AG10803 (cell line): ENCODE data around the gene COL12A1.

ENCODE experiments used
- DNase-seq: peaks from one replicate; pipeline ENCODE4 v3.0.0; 2010; ENCODE audit warnings: low read depth
- H3K4me3 ChIP-seq: 2 replicates; pipeline ENCODE4 v1.5.1; 2011; ENCODE audit warnings: mild to moderate bottlenecking, low read length, control low read depth
- TF ChIP-seq, protein P1 (sequence below): conservative IDR thresholded peaks from 2 replicates; pipeline ENCODE4 v1.5.1; 2011; ENCODE audit warnings: mild to moderate bottlenecking, low read length, control low read depth, inconsistent platforms

COL12A1 gene

GRCh38 chr6:75144386-75144785 lies 61.5 kb downstream of the COL12A1 start:
- DNase-seq = no peak
- TF ChIP-seq, protein P1, sequence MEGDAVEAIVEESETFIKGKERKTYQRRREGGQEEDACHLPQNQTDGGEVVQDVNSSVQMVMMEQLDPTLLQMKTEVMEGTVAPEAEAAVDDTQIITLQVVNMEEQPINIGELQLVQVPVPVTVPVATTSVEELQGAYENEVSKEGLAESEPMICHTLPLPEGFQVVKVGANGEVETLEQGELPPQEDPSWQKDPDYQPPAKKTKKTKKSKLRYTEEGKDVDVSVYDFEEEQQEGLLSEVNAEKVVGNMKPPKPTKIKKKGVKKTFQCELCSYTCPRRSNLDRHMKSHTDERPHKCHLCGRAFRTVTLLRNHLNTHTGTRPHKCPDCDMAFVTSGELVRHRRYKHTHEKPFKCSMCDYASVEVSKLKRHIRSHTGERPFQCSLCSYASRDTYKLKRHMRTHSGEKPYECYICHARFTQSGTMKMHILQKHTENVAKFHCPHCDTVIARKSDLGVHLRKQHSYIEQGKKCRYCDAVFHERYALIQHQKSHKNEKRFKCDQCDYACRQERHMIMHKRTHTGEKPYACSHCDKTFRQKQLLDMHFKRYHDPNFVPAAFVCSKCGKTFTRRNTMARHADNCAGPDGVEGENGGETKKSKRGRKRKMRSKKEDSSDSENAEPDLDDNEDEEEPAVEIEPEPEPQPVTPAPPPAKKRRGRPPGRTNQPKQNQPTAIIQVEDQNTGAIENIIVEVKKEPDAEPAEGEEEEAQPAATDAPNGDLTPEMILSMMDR = no peak
- no peak overlapping the region for H3K4me3 ChIP-seq

- H3K4me3 ChIP-seq = no peak overlapping the region
- TF ChIP-seq, protein P1 = no peak
- peak; percentile 94 for DNase-seq
Observed at GRCh38 chr6:75143191-75143590, 62.7 kb downstream of the COL12A1 start.

GRCh38 chr6:75142721-75143120 lies 63.1 kb downstream of the COL12A1 start:
- TF ChIP-seq, protein P1 = no peak
- H3K4me3 ChIP-seq = no peak overlapping the region
- DNase-seq = no peak

DNA sequence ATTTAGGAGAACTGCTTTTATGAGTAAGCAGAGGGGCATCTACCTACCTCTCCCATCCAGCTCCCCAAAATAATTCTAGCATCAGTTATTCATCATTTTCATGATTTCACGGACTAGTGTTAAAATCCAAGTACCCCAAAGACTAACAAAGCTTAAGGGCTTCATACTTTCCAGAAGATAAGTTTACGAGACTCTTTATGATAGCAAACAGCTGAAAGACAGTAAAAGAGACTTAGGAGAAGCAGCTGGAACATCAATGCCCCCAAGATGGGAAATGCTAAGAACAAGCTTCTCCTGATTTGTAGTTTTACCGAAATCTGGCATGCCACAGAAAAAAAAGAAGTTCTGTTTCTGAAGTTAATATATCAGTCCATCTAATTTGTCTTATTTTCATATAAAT lies 70.0 kb downstream of the COL12A1 start:
- DNase-seq = no peak
- H3K4me3 ChIP-seq = no peak overlapping the region
- TF ChIP-seq, protein P1 = no peak

DNA sequence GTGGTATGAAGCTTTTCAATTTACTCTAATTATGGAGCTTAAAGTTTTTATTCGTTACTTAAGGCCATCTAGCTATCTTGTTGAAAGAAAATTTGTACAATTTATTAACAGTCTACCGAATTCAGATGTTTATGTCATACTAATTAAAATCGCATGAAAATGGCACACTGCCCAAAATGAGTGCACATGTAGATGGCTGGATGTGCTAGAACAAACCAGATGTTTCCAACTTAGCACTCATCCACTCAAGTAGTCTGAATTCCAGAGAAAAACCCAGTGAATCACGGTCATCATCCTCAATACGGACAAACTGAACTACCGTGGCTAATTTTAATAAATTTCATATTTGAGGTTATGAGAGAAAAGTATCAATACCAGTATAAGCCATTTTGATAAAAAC lies 70.4 kb downstream of the COL12A1 start:
- DNase-seq = peak; percentile 92
- no peak overlapping the region for H3K4me3 ChIP-seq
- TF ChIP-seq, protein P1 = no peak

- TF ChIP-seq, protein P1 = no peak
- peak; percentile 80 for DNase-seq
- no peak overlapping the region for H3K4me3 ChIP-seq
Observed at GRCh38 chr6:75130784-75131183, 75.1 kb downstream of the COL12A1 start.

- TF ChIP-seq, protein P1 = no peak
- no peak overlapping the region for H3K4me3 ChIP-seq
- peak; percentile 86 for DNase-seq
Observed at GRCh38 chr6:75128878-75129570, 76.8 kb downstream of the COL12A1 start.
